Measurements from ENCODE around the gene KIRREL3. TPM values are rescaled to one million over a fixed set of nuclear protein-coding genes. Genes with fewer than 3 reads are reported as not detected.

The KIRREL3 gene
- total and polyA plus RNA-seq, 3 donors from 2014 or later, result 1.0 to 1.1 (median 1.1) TPM

- DNase-seq, result no peak
- H3K27me3 ChIP-seq, result no peaks in the 10 kb centered on the region
- H3K4me3 ChIP-seq, result no peak overlapping the region
- no peak for TF ChIP-seq POLR2A (IDR thresholded peaks at IDR 0.05)
- TF ChIP-seq CTCF (IDR thresholded peaks at IDR 0.05), result peak in 2 of 3 experiments; percentile 33 to 40
- no peak overlapping the region for H3K27ac ChIP-seq
- WGBS, 2 donors, result 59 to 61% methylated on average over 6 of the region's 6 CpGs
- intact Hi-C loops (cut with DNase I; ENCODE audit: low total_unique reads), result no loop called here
- H3K36me3 ChIP-seq (ENCODE audit: low read depth, missing control alignments), result no peaks in the 10 kb centered on the region
- no peaks in the 10 kb centered on the region for H3K9me3 ChIP-seq
- no peaks in the 10 kb centered on the region for H3K4me1 ChIP-seq
Measured at GRCh38 chr11:126969865-126970479, 30.6 kb downstream of the KIRREL3 start.

- H3K9me3 ChIP-seq, result no peaks in the 10 kb centered on the region
- no peaks in the 10 kb centered on the region for H3K4me1 ChIP-seq
- no peaks in the 10 kb centered on the region for H3K36me3 ChIP-seq (ENCODE audit: low read depth, missing control alignments)
- no peak for TF ChIP-seq POLR2A (IDR thresholded peaks at IDR 0.05)
- 38 to 47% methylated on average over 14 of the region's 14 CpGs for WGBS, 2 donors
- no peak overlapping the region for H3K4me3 ChIP-seq
- H3K27ac ChIP-seq, result no peak overlapping the region
- intact Hi-C loops (cut with DNase I; ENCODE audit: low total_unique reads), result no loop called here
- peak; percentile 19 for DNase-seq
- no peaks in the 10 kb centered on the region for H3K27me3 ChIP-seq
Measured at GRCh38 chr11:126968915-126969314, 31.7 kb downstream of the KIRREL3 start.

- 81 to 88% methylated on average over 6 of the region's 6 CpGs for WGBS, 2 donors
- no peaks in the 10 kb centered on the region for H3K9me3 ChIP-seq
- DNase-seq, result no peak
- H3K4me3 ChIP-seq, result no peak overlapping the region
- no peak overlapping the region for H3K27ac ChIP-seq
- H3K27me3 ChIP-seq, result no peaks in the 10 kb centered on the region
- TF ChIP-seq POLR2A (IDR thresholded peaks at IDR 0.05), result no peak
- H3K36me3 ChIP-seq (ENCODE audit: low read depth, missing control alignments), result no peaks in the 10 kb centered on the region
- H3K4me1 ChIP-seq, result no peaks in the 10 kb centered on the region
- intact Hi-C loops (cut with DNase I; ENCODE audit: low total_unique reads), result no loop called here
Measured at GRCh38 chr11:126965331-126965730, 35.2 kb downstream of the KIRREL3 start.

GRCh38 chr11:126963603-126964363 lies 36.8 kb downstream of the KIRREL3 start:
- Histone ChIP-seq H3K4me3 (no peak overlapping the region), H3K27me3 (no peaks in the 10 kb centered on the region), H3K9me3 (no peaks in the 10 kb centered on the region), H3K36me3 (ENCODE audit: low read depth, missing control alignments) (no peaks in the 10 kb centered on the region), H3K4me1 (no peaks in the 10 kb centered on the region), H3K27ac (no peak overlapping the region)
- no peak for TF ChIP-seq CTCF (IDR thresholded peaks at IDR 0.05)
- TF ChIP-seq POLR2A (IDR thresholded peaks at IDR 0.05), result no peak
- intact Hi-C loops (cut with DNase I; ENCODE audit: low total_unique reads), result no loop called here
- no peak for DNase-seq
- WGBS, 2 donors, result 77 to 84% methylated on average over 3 of the region's 3 CpGs

GRCh38 chr11:126963115-126963514 lies 37.5 kb downstream of the KIRREL3 start:
- no peak overlapping the region for H3K27ac ChIP-seq
- no peaks in the 10 kb centered on the region for H3K9me3 ChIP-seq
- no peak for TF ChIP-seq CTCF (IDR thresholded peaks at IDR 0.05)
- no peak for TF ChIP-seq POLR2A (IDR thresholded peaks at IDR 0.05)
- H3K27me3 ChIP-seq, result no peaks in the 10 kb centered on the region
- no peaks in the 10 kb centered on the region for H3K4me1 ChIP-seq
- H3K4me3 ChIP-seq, result no peak overlapping the region
- intact Hi-C loops (cut with DNase I; ENCODE audit: low total_unique reads), result no loop called here
- no peaks in the 10 kb centered on the region for H3K36me3 ChIP-seq (ENCODE audit: low read depth, missing control alignments)
- no peak for DNase-seq
- WGBS, 2 donors, result 39 to 78% methylated on average over 1 of the region's 1 CpG

All from testis (tissue), 3 donors.